ENCODE measurements around the gene TOMM20L. TPM values are rescaled to one million over a fixed set of nuclear protein-coding genes. Genes with fewer than 3 reads are reported as not detected.

The TOMM20L gene
- total and polyA plus RNA-seq, 9 of the 15 experiments (the other 6 are each of a cell fraction or from before 2014, with no cell fraction given), result not detected

- ATAC-seq, result no peak
- Histone ChIP-seq H3K9me1 (ENCODE audit: control insufficient read depth, insufficient read depth, low read length) (no peaks in the 10 kb centered on the region), H3K4me1 (replicated peaks in 1 of 2; ENCODE audit: control insufficient read depth in 2 of 2, insufficient read depth in 2 of 2, low read length in 2 of 2) (no peaks in the 10 kb centered on the region), H3K27ac (ENCODE audit: extremely low read depth, low read depth, low read length) (no peak overlapping the region), H2AFZ (ENCODE audit: low read depth, low read length) (no peak overlapping the region), H3K4me3 (no peak overlapping the region), H3K9ac (ENCODE audit: insufficient read depth in 1 of 2, low read depth in 2 of 2, low read length in 2 of 2) (no peak overlapping the region), H3K4me2 (ENCODE audit: insufficient read depth, low read length) (no peak overlapping the region), H3K27me3 (ENCODE audit: control insufficient read depth in 2 of 2, insufficient read depth in 2 of 2, low read length in 2 of 2) (no peaks in the 10 kb centered on the region), H3K9me3 (replicated peaks; ENCODE audit: control insufficient read depth, insufficient read depth, low read depth, low read length) (no peaks in the 10 kb centered on the region), H3K79me2 (ENCODE audit: control insufficient read depth, insufficient read depth, low read length) (no peaks in the 10 kb centered on the region), H3K36me3 (ENCODE audit: control insufficient read depth, insufficient read depth, low read length) (peaks cover 36% of the 10 kb centered on the region; the same call in 2 of the 3 replicates), H4K20me1 (replicated peaks; ENCODE audit: control insufficient read depth, insufficient read depth, low read length) (no peaks in the 10 kb centered on the region)
- no TSS peak for BruUV-seq (replicated peaks)
- in situ Hi-C loops (cut with MboI) (loop anchor here (25.0 kb wide), 1 partner anchor 255 kb away; no protein-coding TSS in a partner anchor), intact Hi-C loops (cut with micrococcal nuclease) (no loop called here)
- TF ChIP-seq GTF2B (IDR thresholded peaks at IDR 0.05; ENCODE audit: extremely low read depth, insufficient read length) (no peak), XRCC4 (IDR thresholded peaks at IDR 0.05; ENCODE audit: extremely low read depth, insufficient read depth, insufficient read length) (no peak), CHD4 (IDR thresholded peaks at IDR 0.05; ENCODE audit: insufficient read depth, insufficient replicate concordance, low read depth, low read length, poor library complexity, severe bottlenecking) (no peak), FOXK1 (CRISPR knock-in tag; IDR thresholded peaks at IDR 0.05; ENCODE audit: borderline replicate concordance) (no peak), GABPA (tag; conservative IDR thresholded peaks at IDR 0.05; ENCODE audit: low read depth) (no peak), NR2F6 (CRISPR knock-in tag; IDR thresholded peaks at IDR 0.05) (no peak), ZNF347 (CRISPR knock-in tag; IDR thresholded peaks at IDR 0.05; ENCODE audit: low read depth) (no peak), TSHZ1 (CRISPR knock-in tag; IDR thresholded peaks at IDR 0.05) (no peak), ASH1L (IDR thresholded peaks at IDR 0.05; ENCODE audit: borderline replicate concordance, low read depth, partially characterized antibody) (no peak), ESRRB (CRISPR knock-in tag; IDR thresholded peaks at IDR 0.05; ENCODE audit: borderline replicate concordance) (no peak), CEBPB (tag; IDR thresholded peaks at IDR 0.05) (no peak), HIVEP1 (CRISPR knock-in tag; IDR thresholded peaks at IDR 0.05) (no peak), XRCC5 (IDR thresholded peaks at IDR 0.05; ENCODE audit: low read depth, low read length) (no peak), NCOR1 (IDR thresholded peaks at IDR 0.05) (no peak), LCOR (CRISPR knock-in tag; IDR thresholded peaks at IDR 0.05) (no peak), ZNF655 (CRISPR knock-in tag; IDR thresholded peaks at IDR 0.05) (no peak), MYC (IDR thresholded peaks at IDR 0.05; ENCODE audit: low read depth, low read length) (no peak), MYC (CRISPR knock-in tag; IDR thresholded peaks at IDR 0.05; ENCODE audit: borderline replicate concordance, low read depth) (no peak), KDM2B (CRISPR knock-in tag; IDR thresholded peaks at IDR 0.05) (no peak)
- 77% methylated on average over 3 of the region's 3 CpGs for WGBS (ENCODE audit: insufficient coverage, low coverage, missing lambda C conversion rate)
- no peak for DNase-seq (ENCODE audit: extremely low read depth in 1 of 4, low spot score in 3 of 4)
- POLR2A ChIA-PET, result no interaction called here
- FAIRE-seq, result no peak
- CTCF ChIA-PET (ENCODE audit: low intra/inter-chr PET ratio), result no interaction called here
Measured at GRCh38 chr14:58367296-58367695, 28.4 kb upstream of the TOMM20L start.
